Activated CD4-positive, alpha-beta T cell treated with anti-CD3 and anti-CD28 coated beads, Interleukin-2, amount 50 U/mL, for 24 hours (primary cell): ENCODE measurements around the gene SLC25A25.
"Not testable (repeated sequence)": the region's sequence is repeated elsewhere in the genome, so short reads cannot be mapped to it uniquely, and the experiment has no call there.

Experiments used
- DNase-seq, 2 donors: peaks; one replicate each; pipeline ENCODE4 v3.0.0-alpha.2; 2020; ENCODE audit warnings: low read depth in 1 of 2, low spot score in 1 of 2

The SLC25A25 gene

DNA sequence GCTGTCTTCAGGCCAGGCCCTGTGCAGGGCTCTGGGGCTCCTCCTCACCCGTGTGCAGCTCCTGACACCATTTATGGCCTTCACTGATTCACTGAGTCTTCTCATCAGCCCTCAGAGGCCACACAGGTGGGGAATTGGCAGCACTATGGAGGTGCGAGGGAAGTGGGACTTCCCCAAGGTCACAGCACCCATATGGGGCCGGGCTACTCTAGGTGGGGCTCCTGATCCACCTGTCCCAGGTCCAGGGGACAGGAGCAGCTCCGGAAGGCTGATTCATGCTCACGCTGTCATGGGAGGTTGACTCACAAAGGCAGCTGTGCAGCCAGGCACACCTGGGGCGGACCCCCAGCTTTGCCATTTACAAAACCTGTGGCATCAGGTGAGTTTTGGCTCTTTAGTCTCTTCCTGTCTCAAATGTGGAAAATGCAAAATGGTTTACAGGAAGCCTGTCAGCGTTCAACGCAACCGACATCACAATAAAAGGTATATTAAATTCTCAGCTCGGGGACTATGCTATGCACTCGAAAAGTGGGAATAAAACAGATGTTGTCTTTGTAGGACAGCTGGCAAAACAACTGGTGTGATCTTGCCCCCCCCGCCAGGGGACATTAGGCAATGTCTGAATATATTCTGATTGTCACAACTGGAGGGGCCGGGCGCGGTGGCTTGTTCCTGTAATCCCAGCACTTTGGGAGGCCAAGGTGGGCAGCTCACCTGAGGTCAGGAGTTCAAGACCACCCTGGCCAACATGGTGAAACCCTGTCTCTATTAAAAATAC, 15.9 kb upstream of the SLC25A25 start:
- DNase-seq = no peak

DNA sequence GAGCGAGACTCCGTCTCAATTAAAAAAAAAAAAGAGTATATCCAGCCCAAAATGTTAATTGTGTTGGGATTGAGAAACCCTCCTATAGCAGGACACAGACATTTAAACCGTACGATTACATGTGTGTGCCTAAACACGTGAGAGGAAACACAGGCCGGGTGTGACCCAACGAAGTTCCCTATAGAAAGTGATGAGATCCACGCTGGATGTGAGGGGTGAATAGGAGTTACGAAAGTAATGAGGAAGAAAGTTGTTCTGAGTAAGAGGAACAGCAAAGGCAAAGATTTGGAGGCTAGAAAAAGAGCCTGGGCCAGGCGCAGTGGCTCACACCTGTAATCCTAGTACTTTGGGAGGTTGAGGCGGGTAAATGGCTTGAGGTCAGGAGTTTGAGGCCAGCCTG, 14.5 kb upstream of the SLC25A25 start:
- no peak for DNase-seq

DNA sequence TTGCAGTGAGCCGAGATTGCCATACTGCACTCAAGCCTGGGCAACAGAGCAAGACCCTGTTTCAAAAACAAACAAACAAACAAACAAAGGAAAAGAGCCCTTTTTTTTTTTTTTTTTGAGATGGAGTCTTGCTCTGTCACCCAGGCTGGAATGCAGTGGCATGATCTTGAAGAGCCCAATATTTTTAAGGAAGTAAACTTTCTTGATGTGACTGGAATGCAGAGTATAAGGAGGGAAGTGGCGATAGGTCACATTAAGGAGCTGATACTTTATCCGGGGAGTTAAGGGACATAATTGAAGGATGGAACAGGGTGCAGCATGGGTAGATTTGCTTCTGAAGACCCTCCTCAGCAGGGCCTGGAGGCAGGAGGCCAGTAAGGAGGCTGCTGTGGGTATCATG, 13.9 kb upstream of the SLC25A25 start:
- no peak for DNase-seq

DNA sequence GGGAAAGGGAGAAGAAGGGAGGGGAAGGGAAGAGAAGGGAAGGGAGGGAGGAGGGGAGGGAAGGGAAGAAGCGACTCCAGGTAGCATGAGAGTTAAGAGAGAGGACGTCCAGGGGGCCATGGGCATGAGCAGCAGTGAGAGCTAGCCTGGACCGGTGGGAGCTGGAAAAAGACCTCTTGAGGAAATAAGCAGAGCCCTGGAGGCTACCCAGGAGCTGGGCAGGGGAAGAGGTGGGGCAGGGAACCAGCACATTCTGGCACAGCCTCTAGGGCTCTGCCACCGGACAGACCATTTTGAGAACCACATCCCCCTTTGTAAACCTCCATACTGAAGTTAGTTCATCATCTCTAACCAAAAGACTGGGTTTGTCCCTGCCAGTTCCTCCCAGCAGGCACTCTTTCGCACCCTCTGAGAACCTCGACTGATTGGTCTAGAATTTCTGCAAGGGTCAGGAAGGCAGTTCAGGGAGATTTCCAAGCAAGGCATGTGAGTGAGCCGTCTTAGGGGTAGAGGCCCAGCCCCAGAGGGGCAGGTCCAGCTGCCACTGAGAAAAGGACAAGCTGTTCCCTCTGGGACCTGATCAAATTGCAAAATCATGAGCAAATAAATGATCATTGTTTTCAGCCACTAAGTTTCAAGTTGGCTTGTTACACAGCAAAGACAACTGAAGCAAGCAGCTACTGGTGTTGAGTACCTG, 12.5 kb upstream of the SLC25A25 start:
- no peak for DNase-seq

DNA sequence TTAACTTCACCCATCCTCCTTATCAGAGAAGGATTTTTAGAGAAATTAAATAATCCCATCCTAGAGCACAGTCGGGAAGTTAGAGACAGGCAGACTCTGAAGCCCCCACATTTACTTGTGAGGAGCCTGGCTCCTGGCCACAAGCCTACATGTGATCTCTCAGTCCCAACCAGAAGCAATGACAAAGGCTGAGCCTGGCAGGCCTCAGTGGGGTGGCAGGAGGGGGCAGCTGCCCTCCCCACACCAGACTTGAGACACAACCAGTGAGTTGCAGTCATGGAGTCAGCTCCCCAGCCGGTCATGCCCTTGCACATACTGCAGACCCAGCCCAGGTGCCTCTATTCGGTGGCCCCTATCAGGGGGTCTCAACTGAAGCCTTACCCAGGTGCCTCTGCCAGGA, 11.9 kb upstream of the SLC25A25 start:
- DNase-seq = no peak

DNA sequence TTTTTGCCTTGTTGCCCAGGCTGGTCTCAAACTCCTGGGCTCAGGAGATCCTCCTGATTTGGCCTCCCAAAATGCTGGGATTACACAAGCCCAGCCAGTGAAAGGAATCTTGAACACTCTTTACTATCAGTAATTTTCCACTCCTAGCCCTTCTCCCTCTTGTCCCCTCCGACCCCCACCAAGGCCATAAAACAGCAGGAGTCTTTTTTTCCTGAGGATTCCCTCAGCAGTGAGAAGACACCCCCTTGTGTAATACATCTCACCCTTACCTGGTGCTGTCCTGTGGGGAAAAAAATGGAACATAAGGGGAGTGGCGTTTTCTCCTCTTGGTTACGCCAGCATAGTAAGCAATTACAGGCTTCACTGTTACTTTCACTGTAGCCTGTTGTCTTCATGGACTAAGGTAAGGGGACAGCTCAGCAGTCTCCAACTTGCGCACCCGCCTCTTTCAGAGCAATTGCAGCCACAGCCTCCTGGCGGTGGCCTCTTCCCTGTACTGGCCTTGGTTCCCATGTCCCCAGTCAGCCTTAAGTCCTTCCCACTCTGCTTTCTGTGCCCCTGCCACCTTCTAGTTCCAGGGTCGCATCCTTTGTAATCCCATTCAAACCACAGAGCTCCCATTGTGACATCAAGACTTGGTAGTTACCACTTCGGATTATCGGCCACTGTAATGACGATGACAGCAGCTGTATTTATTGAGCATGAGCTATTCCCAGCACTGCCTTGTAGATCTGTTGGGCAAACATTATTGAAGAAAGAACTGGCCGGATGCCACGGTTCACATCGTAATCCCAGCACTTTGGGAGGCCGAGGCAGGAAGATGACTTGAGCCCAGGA, 10.9 kb upstream of the SLC25A25 start:
- no peak for DNase-seq

DNA sequence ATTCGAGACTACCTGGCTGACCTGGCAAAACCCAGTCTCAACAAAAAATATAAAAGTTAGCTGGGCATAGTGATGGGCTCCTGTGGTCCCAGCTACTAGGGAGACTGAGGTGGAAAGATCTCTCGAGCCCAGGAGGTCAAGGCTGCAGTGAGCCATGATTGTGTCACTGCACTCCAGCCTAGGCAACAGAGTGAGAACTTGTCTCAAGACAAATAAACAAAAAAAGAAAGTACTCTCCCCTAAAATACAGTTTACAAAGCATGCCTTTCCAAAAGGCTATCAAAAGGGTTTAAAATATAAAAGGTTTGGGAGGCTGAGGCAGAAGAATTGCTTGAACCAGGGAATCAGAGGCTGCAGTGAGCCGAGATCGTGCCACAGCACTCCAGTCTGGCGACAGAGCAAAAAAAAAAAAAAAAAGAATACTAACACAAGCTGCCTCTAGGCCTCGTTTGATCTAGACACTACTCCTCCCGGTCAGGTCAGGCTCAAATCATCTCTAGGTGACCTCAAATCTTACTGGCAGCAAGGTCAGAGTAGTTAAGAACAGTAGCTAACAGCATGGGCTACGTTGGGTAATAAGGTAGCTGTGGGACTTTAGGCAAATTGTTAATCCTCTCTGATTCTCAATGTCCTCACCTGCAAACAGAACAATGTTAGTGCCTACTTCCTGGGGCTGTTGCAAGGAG, 10.2 kb upstream of the SLC25A25 start:
- DNase-seq = no peak

DNA sequence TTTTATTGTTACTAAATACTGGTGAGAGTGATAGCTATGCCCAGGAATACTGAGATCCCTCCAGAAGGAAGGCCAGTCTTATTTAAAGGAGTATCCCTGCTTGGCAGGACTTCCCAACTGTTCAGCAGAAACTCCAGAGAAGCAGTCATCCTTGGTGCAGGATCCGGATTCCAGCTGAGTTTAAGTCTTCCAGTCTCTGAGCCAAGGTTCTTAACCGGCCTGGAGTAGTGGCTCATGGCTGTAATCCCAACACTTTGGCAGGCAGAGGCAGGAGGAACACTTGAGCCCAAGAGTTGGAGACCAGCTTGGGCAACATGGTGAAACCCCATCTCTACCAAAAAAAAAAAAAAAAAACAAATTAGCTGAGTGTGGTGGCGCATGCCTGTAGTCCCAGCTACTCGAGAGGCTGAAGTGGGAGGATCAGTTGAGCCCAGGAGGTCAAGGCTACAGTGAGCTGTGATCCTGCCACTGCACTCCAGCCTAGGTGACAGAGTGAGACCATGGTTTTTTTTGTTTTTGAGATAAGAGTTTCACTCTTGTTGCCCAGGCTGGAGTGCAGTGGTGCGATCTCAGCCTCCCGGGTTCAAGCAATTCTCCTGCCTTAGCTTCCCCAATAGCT, 8.6 kb upstream of the SLC25A25 start:
- DNase-seq = no peak

DNA sequence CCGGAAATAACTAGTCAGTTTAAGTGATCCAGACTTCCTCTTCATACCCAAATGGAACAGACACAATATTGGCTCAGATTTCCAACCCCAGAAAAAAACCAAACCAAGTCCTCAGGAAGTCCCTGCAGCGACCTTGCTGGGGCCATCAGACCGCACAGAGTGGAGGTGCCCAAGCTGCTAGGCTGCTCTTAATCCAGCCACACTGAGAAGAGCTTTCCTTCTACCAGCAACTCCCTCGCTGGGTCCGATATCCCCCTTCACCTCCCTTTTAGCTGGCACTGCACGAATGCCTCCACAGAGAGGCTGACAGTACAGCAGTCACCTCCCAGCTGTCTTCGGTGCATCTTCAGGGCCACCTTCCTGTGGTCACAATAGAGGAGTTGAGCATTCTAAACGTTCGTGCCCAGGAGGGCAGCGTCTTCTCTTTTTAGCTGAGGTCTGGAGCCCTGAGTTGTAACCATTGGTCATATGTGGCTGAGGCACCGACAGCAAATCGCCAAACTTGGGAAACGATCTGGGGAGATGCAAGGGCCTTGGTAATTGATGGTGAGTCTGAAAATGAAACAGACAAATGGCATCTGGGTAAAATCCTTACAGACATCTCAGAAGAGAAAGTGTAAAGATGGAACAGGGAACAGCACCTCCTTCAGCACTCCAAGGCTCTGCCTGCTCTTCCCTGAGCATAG, 6.6 kb upstream of the SLC25A25 start:
- DNase-seq = no peak

DNA sequence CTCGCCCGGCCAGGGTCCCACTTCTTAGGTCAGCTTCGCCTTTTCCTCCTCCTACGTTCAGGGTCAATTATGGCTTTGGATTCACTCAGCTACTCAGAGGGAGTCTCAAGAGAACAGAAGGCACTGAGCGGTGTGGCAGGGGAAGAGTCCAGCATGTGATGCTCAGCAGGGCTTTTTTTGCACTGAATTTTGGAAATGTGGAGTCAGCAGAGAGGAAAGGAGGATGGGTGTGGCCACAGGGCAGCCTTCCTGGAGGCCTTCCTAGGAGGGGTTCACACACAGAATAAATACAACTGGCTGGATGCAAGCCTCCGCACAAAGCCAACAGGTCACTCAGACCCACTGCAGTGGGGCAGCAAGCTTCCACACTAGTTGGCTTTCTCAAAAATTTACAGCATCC, 5.8 kb upstream of the SLC25A25 start:
- no peak for DNase-seq

DNA sequence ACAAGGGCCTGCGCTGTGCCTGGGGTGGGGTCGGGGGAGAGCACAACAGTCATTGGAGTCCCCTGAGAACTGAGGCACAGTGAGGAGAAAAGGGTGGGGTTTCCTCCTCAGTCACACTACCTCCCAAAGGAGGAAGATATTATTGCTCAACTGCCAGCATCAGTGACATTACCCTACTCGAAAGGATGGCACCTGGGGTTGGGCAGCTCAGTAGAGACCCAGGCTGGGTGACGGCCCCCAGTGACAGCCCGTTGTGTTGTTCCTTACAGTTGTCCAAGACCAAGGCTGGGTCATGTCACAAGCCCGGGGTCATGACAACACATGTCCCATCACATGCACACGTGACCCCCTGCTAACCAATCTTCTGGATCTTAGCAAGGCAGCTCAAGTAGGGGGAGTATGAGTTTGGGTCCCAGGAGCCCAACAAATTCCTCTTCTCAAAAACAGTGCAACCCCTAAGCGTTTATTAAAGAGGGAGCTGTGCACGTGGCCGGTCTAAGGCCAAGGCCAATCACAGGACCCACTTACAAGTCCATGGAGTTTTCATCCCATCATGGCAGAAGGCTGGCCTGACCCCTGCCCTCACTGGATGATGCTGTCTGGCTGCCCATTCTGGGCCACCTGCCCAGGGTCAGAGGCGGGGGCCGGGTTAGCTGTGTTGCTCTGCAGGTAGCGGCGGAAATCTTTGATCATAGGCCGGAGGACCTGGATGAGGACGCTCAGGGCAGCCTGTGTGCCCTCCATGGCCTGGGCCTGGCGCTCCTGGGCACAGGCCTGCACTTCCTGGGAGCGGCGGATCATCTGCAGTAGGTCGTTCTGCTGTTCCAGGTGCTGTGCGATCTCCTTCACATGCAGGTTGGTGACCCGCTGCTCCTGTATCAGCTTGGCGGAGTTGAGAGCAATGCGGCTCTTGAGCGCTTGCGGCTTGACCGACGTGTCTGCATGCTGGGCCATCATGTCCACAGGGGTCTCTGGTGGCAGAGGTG, 4.9 kb upstream of the SLC25A25 start:
- DNase-seq = no peak

DNA sequence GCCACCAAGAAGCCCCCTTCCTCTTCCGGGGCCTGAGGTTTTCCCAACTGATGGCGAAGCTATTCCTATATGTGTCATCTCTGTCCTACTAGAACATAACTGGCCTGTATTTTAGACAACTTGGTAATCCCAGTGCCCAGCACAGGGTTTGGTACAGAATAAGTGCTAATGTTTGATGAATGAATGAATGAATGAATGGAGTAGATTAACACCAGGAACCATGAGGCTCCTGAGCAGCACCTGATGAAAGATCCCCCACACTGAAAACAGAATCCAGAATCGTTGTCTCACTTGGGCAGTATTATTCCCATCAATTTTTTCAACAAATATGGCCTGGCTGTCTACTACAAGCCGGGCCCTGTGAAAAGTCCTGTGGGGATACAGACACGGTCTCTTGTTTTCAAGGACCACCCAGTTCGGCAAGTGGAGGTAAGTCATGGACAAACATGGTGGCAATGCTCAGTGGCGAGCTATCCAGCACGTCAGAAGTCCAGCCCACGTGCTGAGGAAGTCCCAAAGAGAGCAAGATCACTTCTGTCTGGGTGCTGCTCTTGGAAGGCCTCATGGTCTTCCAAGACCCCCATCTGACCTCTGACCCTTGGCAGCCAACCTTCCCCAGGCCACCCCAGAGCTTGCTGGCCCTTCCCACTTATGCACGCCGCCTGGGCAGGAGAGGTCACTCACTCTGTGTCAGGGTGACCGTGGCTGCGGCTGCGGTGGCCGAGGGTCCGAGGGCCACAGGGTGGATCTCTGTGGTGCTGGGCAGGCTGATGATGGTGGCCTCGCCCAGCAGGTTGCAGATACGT, 1.9 kb upstream of the SLC25A25 start:
- no peak for DNase-seq

DNA sequence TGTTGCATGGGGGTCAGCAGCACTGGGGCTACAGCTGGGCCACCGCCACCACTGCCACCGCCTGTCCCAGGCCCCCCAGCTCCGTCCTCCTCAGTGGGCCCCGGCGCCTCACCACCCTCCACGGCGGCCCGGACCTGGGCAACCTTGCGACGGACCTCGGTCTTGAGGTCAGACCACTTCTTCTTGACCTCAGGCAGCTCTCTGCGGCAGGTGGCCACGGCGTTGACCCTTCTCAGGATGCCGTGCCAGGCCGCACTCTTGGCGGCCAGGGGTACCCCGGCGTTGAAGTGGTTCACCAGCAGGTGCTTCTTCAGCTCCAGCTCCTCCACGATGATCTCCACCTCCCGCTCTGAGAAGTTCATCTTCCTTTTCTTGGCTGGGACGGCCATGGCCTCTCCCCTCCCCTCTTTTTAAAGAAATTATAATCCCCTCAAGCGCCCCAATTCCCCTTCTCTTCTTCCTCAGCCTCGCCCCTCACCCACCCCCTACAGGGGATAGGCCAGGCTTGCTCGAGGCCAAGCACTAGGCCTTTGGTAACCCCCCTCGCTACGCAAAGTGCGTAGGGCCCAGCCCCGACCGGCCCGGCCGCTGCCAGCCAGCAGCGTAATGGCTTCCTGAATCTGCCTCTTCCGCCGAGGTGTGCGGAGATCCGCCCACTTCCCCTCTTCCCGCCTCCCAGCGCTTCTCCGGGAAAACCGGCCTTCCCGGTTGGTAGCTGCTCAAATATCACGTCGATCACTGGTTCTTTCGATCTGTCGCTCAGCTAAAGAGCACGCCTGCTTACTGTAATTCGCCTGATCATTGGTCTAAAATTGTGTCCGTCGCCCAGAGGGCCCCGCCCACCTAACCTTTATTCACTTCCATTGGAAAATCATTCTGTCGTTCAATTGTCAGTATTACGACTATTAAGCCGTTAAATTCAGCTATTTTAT, 1.1 kb upstream of the SLC25A25 start, which contains the start of gene NAIF1:
Gene NAIF1 (minus strand): TSS at position 608 of the 932 bp plus-strand sequence. CDS start 219 bp downstream, at position 389.
- peak; percentile 90 to 94 for DNase-seq

DNA sequence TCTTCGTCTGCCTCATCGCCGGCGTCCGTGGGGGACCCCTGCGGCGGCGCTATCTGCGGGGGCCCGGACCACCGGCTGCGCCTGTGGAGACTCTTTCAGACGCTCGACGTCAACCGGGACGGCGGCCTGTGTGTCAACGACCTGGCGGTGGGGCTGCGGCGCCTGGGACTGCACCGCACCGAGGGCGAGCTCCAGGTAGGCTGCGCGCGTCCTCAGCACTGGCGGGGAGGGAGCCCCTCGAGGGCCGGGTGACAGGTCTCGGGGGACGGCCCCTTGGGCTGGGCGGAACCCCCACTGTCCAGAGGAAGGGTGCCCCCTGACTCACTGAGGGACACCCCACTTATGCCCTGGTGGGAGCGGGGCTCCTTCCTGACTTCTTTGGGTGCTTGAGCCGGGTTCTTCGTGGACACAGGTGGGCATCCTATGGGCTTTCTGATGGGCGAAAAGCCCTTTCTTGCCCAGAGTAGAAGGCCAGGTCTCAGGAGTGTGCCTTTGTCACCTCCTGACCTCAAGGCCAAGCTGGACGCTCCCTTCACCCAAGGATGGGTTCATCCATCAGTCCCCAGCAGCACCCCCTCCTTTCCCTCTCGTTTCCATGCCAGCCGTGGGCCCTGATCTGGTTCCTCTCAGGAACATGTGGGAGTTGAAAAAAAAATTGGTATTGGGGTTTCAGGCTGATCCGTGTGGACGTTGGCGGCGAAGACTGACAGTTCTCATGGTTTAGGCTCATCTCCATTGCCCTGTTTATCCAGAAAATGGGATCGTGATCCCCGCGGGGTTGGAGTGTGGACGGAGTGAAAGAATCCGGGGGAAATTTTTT, 564 bp downstream of the SLC25A25 start:
- no peak for DNase-seq

DNA sequence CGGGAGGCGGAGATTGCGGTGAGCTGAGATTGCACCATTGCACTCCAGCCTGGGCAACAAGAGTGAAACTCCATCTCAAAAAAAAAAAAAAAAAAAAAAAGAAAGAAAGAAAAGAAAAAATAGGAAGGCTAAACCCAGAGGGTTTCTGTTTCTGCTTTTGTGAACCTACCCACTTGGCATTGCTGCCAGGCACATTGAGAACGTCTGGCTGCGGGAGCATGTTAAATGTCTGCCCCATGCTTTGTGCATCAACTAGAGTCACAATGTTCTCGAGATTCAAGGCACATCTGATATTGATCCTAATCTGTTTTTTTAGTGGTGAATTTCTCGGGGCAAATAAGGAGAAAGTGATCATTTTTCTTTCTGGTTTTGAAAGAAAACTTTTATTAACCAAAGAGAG, 2.8 kb downstream of the SLC25A25 start:
- no peak for DNase-seq

DNA sequence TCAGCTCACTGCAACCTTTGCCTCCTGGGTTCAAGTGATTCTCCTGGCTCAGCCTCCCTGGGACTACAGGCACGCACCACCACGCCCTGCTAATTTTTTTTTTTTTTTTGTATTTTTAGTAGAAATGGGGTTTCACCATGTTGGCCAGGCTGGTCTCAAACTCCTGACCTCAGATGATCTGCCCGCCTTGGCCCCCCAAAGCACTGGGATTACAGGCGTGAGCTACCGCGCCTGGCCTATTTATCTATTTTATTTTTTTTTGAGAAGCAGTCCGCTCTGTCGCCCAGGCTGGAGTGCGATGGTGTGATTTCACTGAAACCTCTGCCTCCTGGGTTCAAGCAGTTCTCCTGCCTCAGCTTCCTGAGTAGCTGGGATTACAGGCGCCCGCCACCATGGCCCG, 3.4 kb downstream of the SLC25A25 start:
- DNase-seq = not testable (repeated sequence)
